Keratinocyte (primary cell): Measurements from ENCODE around the gene ETV7. TPM values are rescaled to one million over a fixed set of nuclear protein-coding genes. Genes with fewer than 3 reads are reported as not detected.

ENCODE experiments used
- DNase-seq: peaks from one replicate; pipeline ENCODE4 v3.0.0-alpha.2; 2011; ENCODE audit warnings: low read depth, missing footprints, low spot score
- FAIRE-seq: peaks from 2 replicates; lab custom pipeline; 2011; peaks lifted over from hg19 to GRCh38; lab: Jason Lieb, UNC
- H2AFZ ChIP-seq: 2 replicates; pipeline ENCODE4 v1.6.0; 2012; ENCODE audit warnings: low read length, control low read depth, inconsistent platforms; ENCODE audit not compliant: control insufficient read depth
- H3K27ac ChIP-seq: 2 replicates; pipeline ENCODE4 v1.5.1; 2011; ENCODE audit warnings: low read length; ENCODE audit not compliant: control insufficient read depth, insufficient read depth
- H3K27me3 ChIP-seq: 3 replicates; pipeline ENCODE4 v1.6.0; 2011; ENCODE audit warnings: low read length; ENCODE audit not compliant: control insufficient read depth, insufficient read depth; ENCODE audit errors: extremely low read depth
- H3K36me3 ChIP-seq, 2 experiments: 2 replicates in 1 of 2; 3 replicates in 1 of 2; pipeline ENCODE4 v1.5.1; 2011; ENCODE audit warnings: low read length in 2 of 2, mild to moderate bottlenecking in 1 of 2; ENCODE audit not compliant: control insufficient read depth in 2 of 2, insufficient read depth in 2 of 2; ENCODE audit errors: extremely low read depth in 1 of 2
- H3K4me1 ChIP-seq: 3 replicates; pipeline ENCODE4 v1.5.1; 2011; ENCODE audit warnings: low read length; ENCODE audit not compliant: control insufficient read depth, insufficient read depth; ENCODE audit errors: extremely low read depth
- H3K4me2 ChIP-seq: 3 replicates; pipeline ENCODE4 v1.6.0; 2011; ENCODE audit warnings: low read depth, low read length; ENCODE audit not compliant: control insufficient read depth, insufficient read depth; ENCODE audit errors: extremely low read depth
- H3K4me3 ChIP-seq, 3 experiments: fragments of 200-600 bp in 1 of 3; sonication (generic) in 1 of 3; 2 replicates in 2 of 3; 3 replicates in 1 of 3; pipeline ENCODE4 v1.5.1; 2011 to 2016; ENCODE audit warnings: low read length in 3 of 3, mild to moderate bottlenecking in 3 of 3, control low read depth in 2 of 3, inconsistent platforms in 1 of 3, low read depth in 1 of 3, mixed read lengths in 1 of 3, mixed run types in 1 of 3, moderate library complexity in 1 of 3; ENCODE audit not compliant: control insufficient read depth in 2 of 3, insufficient read depth in 2 of 3; ENCODE audit errors: extremely low read depth in 1 of 3
- H3K79me2 ChIP-seq: 2 replicates; pipeline ENCODE4 v1.6.0; 2012; ENCODE audit warnings: low read length; ENCODE audit not compliant: control insufficient read depth, insufficient read depth
- H3K9ac ChIP-seq: 3 replicates; pipeline ENCODE4 v1.6.0; 2011; ENCODE audit warnings: low read length; ENCODE audit not compliant: control insufficient read depth, insufficient read depth; ENCODE audit errors: extremely low read depth
- H3K9me1 ChIP-seq: 3 replicates; pipeline ENCODE4 v1.6.0; 2011; ENCODE audit warnings: low read length; ENCODE audit not compliant: control insufficient read depth, insufficient read depth; ENCODE audit errors: extremely low read depth
- H3K9me3 ChIP-seq: 2 replicates; pipeline ENCODE4 v1.5.1; 2012; ENCODE audit warnings: low read depth, low read length; ENCODE audit not compliant: control insufficient read depth
- H4K20me1 ChIP-seq: 3 replicates; pipeline ENCODE4 v1.6.0; 2011; ENCODE audit warnings: low read length; ENCODE audit not compliant: control insufficient read depth, insufficient read depth; ENCODE audit errors: extremely low read depth
- EZH2 ChIP-seq: IDR thresholded peaks from one replicate; pipeline ENCODE4 v1.6.1; 2012; ENCODE audit warnings: inconsistent platforms, mild to moderate bottlenecking, low read length, moderate library complexity
- dilution Hi-C: fragments of 300-500 bp; cut with MboI; formaldehyde crosslinking; loops from one replicate; pipeline ENCODE4 v1.7.0; 2020; ENCODE audit warnings: low sequenced_read_pairs; ENCODE audit not compliant: extremely low pct_ligation_motif_present
- polyA plus RNA-seq, 5 experiments: library from polyadenylated mRNA; depleted of rRNA in 3 of 5; stranded (reverse) in 3 of 5; stranded (forward) in 1 of 5; unstranded in 1 of 5; fragments of >200 nt; gene quantifications; 1 replicate in 1 of 5; 2 replicates in 3 of 5; 3 replicates in 1 of 5; pipeline versions ENCODE4 v1.2.1 to v1.2.3, GENCODE V29; 2011 to 2012; ENCODE audit warnings: missing spikeins in 2 of 5, low read depth in 1 of 5, low replicate concordance in 1 of 5
- TF ChIP-seq, protein P1 (sequence below), 3 experiments: IDR thresholded peaks in 1 of 3; conservative IDR thresholded peaks in 1 of 3; optimal IDR thresholded peaks in 1 of 3; 2 replicates in 2 of 3; 3 replicates in 1 of 3; pipeline versions ENCODE3 to v1.5.1; 2011; ENCODE audit warnings: low read length in 3 of 3, mild to moderate bottlenecking in 3 of 3, moderate library complexity in 2 of 3, control low read depth in 1 of 3, inconsistent platforms in 1 of 3; ENCODE audit not compliant: insufficient read depth in 2 of 3; ENCODE audit errors: extremely low read depth in 1 of 3

ETV7 gene
- polyA plus RNA-seq, 1 donor (not counting 4 experiments of a cell fraction or from before 2014, with no cell fraction given), result 0.22 TPM

- FAIRE-seq, result no peak
- no peaks in the 10 kb centered on the region for H3K79me2 ChIP-seq
- H2AFZ ChIP-seq, result no peak overlapping the region
- H3K4me3 ChIP-seq, result no peak overlapping the region
- H3K4me2 ChIP-seq, result no peak overlapping the region
- H3K27ac ChIP-seq, result no peak overlapping the region
- H3K9me1 ChIP-seq, result no peaks in the 10 kb centered on the region
- no peaks in the 10 kb centered on the region for H3K9me3 ChIP-seq
- H3K4me1 ChIP-seq, result no peaks in the 10 kb centered on the region
- peaks cover 25% of the 10 kb centered on the region for H3K27me3 ChIP-seq
- DNase-seq, result no peak
- no peak overlapping the region for H3K9ac ChIP-seq
- TF ChIP-seq EZH2, result no peak
- TF ChIP-seq, protein P1, sequence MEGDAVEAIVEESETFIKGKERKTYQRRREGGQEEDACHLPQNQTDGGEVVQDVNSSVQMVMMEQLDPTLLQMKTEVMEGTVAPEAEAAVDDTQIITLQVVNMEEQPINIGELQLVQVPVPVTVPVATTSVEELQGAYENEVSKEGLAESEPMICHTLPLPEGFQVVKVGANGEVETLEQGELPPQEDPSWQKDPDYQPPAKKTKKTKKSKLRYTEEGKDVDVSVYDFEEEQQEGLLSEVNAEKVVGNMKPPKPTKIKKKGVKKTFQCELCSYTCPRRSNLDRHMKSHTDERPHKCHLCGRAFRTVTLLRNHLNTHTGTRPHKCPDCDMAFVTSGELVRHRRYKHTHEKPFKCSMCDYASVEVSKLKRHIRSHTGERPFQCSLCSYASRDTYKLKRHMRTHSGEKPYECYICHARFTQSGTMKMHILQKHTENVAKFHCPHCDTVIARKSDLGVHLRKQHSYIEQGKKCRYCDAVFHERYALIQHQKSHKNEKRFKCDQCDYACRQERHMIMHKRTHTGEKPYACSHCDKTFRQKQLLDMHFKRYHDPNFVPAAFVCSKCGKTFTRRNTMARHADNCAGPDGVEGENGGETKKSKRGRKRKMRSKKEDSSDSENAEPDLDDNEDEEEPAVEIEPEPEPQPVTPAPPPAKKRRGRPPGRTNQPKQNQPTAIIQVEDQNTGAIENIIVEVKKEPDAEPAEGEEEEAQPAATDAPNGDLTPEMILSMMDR (optimal IDR thresholded peaks at IDR 0.05 in 1 of 3, IDR thresholded peaks at IDR 0.05 in 1 of 3, conservative IDR thresholded peaks at IDR 0.05 in 1 of 3; ENCODE audit: extremely low read depth in 1 of 3, insufficient read depth in 2 of 3, low read length in 3 of 3), result no peak
- no peaks in the 10 kb centered on the region for H3K36me3 ChIP-seq
- H4K20me1 ChIP-seq, result no peaks in the 10 kb centered on the region
- dilution Hi-C loops, result no loop called here
Measured at GRCh38 chr6:36323062-36323461, 64.4 kb downstream of the ETV7 start.

DNA sequence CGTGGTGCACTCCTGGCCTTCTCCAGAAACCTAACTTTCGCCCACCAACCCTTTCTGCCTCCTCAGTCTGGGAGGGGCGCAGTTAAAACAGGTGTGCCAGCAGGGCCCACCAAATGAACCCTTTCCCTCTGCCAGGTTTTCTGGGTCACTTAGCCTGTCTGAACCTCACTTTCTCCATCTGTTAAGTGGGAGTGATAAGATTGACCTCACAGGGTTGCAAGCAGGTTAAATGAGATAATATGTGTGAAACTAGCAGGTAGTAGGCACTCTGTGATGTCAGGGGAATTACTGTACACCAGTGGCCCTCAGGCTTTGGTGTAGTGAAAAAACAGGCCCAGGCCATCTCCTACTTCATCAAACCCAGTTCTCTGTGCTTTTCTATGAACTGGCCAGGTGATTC lies 64.9 kb downstream of the ETV7 start:
- Histone ChIP-seq H3K9me1 (no peaks in the 10 kb centered on the region), H3K4me3 (no peak overlapping the region), H3K4me2 (no peak overlapping the region), H3K4me1 (no peaks in the 10 kb centered on the region), H3K79me2 (no peaks in the 10 kb centered on the region), H3K36me3 (no peaks in the 10 kb centered on the region), H3K27me3 (peaks cover 25% of the 10 kb centered on the region), H4K20me1 (no peaks in the 10 kb centered on the region), H3K9ac (no peak overlapping the region), H2AFZ (no peak overlapping the region), H3K9me3 (no peaks in the 10 kb centered on the region), H3K27ac (no peak overlapping the region)
- DNase-seq, result no peak
- TF ChIP-seq, protein P1 (optimal IDR thresholded peaks at IDR 0.05 in 1 of 3, IDR thresholded peaks at IDR 0.05 in 1 of 3, conservative IDR thresholded peaks at IDR 0.05 in 1 of 3; ENCODE audit: extremely low read depth in 1 of 3, insufficient read depth in 2 of 3, low read length in 3 of 3), result no peak
- TF ChIP-seq EZH2, result no peak
- no peak for FAIRE-seq
- dilution Hi-C loops, result no loop called here
